ENCODE results near the gene FBXO24.
A peak's percentile ranks its signal among the peaks of the same experiment; 100 is the strongest.

The FBXO24 gene

GRCh38 chr7:100574362-100575205 lies 11.5 kb upstream of the FBXO24 start:
- DNase-seq (ENCODE audit: low spot score) = no peak

- no peak for DNase-seq (ENCODE audit: low spot score)
Measured at GRCh38 chr7:100575206-100575631, 10.9 kb upstream of the FBXO24 start.

DNA sequence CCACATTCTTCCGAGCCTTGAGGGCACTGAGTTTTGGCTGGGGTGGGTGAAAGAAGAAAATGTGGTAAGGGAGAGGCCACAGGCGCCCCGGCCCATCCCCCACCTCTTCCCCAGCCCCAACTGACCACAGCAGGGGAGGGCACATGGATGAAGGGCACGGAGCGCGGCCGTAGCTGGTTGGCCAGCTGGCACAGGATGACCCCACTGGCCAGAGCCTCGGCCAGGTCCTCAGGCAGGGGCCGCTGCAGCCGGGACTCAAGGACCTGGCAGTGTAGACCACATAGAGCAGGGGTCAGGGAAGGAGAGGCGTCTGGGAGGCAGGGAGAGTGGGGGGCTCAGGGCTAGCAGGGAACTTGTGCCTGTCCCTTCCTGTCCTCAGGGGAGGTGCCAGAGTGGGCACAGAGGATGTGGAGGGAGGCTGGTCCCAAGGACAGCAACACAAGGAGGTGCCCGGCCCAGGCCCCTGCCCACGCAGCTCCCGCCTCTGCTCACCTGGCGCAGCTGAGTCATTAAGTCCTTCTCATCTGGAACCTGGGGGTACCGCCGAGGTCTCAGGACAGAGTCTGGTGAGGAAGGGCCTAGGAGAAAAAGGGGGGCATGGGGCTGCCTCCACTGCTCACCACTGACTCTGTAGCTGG lies 10.3 kb upstream of the FBXO24 start:
- no peak for DNase-seq (ENCODE audit: low spot score)

DNA sequence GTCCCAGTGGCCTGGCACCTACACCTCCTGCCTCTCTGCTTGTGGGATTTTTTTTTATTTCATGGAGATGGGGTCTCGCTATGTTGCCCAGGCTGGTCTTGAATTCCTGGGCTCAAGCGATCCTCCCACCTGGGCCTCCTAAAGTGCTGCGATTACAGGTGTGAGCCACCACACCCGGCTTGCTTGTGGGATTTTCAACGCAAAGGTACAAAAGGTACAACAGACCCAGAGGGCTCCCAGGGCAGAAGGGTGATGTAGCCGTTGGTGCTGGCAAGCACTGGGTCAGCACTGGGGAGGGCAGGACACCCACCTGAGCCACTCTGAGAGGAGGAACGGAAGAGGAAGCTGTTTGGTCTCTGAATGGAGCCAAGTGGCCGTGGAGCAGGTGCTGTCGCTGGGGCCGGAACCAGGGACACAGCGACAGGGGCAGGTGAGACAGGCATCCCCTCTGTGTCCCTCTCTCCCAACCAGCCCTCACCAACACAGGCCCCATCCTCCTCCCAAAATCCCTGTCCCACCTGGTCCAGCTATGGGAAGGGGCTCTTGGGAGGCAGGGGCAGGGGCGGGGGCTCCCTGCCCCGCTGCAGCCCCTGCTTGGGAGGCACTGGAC lies 9.6 kb upstream of the FBXO24 start:
- no peak for DNase-seq (ENCODE audit: low spot score)

GRCh38 chr7:100577103-100577502 lies 9.0 kb upstream of the FBXO24 start:
- DNase-seq (ENCODE audit: low spot score) = no peak

DNA sequence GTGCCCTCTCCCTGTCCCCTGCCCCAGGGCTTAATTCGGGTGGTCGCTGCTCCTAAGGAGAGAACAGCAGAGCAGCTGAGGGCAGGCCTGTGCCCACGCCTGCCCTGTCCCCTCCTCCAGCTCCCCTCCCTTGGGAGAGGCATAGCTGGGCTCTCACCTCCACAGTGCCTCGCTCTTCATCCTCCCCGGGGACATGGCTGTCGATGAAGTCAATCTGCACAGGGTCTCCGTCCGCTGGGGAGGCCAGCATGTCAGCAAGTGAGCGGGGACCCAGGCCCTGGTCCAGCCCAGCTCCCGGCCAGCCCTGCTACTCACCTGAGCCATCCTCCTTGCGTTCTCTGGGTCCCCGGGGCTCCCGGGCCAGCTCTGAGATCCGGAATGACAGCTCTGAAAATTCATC lies 8.6 kb upstream of the FBXO24 start:
- no peak for DNase-seq (ENCODE audit: low spot score)

DNA sequence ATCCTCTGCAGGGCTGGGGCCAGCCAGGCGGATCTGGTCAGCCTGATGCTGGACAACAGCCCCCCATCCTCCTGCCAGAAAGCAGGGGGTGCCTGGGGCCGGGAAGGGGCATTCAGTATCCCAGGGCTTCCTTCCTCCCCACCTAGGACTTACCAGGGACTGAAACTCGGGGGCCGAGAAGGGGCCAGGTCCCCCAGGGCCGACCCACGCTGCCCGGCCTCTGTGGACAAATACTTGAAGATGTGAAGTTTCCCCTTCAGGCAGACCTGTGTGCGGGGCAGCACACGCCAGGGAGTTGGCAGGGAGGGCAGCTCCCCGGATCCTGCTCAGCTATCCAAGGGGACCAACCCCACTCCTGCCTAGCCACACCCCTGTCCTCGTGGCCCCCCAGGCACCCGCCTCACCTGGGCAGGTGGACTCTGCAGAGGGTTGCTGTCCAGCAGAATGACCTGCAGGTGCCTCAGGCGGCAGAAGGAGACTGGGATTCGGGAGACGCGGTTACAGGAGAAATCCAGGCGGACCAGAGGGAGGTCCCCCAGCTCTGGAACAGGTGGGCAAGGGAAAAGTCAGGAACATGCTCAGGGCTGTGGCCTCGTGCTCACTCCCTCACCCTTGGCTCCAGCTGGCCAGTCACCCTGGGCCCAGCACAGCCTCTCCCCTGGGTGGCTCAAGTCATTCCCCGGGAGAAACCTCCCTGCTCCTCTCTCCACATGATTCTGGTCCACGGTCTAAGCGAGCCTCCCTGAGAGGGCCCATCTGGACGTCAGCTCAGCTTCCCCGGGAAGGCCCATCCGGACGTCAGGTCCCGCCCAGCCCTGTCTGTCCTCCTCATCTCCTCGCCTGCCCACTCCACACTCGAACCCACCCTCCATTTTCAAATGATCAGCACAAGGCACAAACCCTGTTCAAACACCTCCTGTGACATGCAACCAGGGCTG lies 7.6 kb upstream of the FBXO24 start:
- DNase-seq (ENCODE audit: low spot score) = no peak

- no peak for DNase-seq (ENCODE audit: low spot score)
Measured at GRCh38 chr7:100580466-100581283, 5.5 kb upstream of the FBXO24 start.

- no peak for DNase-seq (ENCODE audit: low spot score)
Measured at GRCh38 chr7:100582041-100582579, 4.0 kb upstream of the FBXO24 start.

DNA sequence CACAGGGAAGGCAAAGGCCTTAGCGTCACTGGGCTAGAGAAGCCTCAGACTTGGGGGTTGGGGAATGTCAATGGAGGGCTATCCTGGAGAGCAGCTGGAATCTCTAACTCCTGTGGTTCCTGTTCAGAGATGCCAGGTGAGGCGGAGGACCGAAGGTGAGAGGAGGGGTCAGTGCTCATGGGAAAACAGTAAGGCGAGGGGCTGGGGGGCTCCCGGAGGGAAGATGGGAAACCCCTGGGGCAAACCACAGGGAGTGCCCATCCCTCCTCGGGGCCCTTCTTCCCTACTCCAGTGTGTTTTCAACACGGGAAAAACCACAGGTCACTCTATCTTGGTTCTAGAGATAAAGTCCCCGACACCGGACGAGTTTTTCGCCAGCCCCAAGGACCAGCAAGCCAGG lies 3.5 kb upstream of the FBXO24 start:
- DNase-seq (ENCODE audit: low spot score) = no peak

DNA sequence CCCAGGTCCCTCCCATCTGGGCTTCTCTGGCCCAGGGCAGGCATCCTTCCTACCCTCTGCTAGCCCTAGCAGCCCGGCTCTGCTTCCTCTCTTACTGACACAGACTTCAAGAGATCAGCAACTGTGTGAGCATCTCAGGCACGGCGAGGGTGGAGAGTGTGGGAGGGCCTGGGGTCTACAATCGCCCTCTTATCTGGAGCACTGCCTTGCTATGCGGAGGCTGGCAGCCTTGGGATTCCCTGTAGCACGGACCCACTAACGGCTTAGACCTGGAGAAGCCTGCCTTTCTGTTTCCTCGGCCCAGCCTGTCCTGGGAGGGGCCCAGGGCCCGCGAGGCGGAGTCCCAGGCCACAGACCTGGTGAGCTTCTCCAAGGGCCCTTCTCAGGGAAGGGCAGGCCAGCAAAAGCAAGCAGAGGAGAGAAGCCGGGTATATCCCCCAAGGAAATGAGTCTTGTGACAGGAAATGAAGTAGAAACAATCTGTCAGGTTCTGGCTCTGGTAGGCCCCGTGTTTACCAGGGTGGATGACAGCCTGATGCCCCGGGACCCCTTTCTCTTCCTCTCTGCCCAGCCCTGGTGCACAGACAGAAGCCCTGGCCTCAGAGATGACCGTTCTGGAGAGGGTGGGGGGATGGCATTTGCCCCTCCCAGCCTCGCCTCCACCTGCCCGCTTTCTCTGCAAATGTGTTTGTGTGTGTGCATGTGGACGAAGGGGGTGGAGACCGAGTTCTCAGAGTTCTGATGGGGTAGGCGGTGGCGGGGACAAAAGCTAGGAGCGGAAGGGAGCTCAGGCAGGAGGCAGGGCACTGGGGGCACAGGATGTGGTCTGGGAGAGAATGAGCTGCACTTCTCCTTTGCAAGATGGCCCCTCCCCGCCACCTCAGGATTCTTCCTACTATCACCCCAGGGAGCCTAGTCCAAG lies 2.7 kb upstream of the FBXO24 start:
- no peak for DNase-seq (ENCODE audit: low spot score)

- no peak for DNase-seq (ENCODE audit: low spot score)
Measured at GRCh38 chr7:100584054-100584682, 2.0 kb upstream of the FBXO24 start.

- DNase-seq (ENCODE audit: low spot score) = peak; percentile 78
Measured at GRCh38 chr7:100584683-100585510, 1.2 kb upstream of the FBXO24 start.

DNA sequence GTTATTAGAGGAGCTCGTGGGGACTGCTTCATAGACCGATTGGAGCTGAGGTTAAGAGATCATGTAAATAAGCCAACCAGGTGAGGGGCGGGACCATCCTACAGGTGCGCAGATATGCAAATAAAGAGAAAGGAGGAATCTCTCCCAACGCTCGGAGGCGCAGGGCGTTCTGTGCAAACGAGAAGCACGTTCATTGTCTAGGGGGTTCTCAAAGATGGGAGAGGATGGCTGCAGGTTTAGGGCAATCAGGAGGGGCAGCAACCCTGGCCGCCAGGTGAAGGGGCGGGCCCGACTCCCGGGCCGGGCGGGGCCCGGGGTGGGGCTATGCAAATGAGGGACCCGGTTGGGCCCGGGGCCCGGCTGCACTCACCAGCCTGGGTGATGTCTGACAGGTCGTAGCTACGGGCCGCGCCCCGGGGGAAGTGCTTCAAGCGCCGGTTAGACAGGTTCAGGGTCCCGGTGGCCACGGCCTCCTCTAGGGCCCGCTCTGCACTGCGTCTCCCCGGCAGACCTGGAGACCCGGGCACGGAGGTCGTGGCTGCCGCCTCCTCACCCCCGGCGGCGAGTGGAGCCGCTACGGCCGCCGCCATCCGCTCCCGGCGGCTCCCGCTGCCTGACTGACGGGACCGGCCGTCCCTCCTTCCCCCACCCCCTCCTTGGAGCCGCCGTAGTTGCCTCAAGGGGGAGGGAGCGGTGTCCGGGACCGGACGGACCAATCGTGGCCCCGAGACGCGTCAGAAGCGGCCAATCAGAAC lies 440 bp upstream of the FBXO24 start, which contains the start of gene LRCH4:
LRCH4 (minus strand) TSS at position 619 of the 755 bp plus-strand sequence; CDS start at position 590, 29 bp downstream.
- no peak for DNase-seq (ENCODE audit: low spot score)

DNA sequence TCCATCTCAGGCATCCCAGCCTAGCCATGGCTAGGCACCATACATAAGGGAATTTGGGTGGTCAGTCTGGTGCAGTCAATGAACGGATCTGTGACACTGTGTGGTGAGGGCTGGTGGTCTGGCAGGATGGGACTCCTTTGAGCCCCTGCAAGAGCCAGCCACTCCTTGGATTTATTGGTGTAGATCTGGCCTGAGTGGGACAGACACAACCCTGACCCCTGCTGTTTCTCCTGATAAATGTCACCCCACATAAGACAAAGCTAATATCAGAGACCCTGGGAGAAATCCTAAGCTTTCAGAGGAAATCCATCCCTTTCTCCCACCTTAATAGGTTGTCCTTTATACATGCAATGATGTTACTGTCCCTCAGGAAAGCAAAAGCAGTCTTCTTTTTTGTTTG lies 2.3 kb downstream of the FBXO24 start:
- peak; percentile 56 for DNase-seq (ENCODE audit: low spot score)

DNA sequence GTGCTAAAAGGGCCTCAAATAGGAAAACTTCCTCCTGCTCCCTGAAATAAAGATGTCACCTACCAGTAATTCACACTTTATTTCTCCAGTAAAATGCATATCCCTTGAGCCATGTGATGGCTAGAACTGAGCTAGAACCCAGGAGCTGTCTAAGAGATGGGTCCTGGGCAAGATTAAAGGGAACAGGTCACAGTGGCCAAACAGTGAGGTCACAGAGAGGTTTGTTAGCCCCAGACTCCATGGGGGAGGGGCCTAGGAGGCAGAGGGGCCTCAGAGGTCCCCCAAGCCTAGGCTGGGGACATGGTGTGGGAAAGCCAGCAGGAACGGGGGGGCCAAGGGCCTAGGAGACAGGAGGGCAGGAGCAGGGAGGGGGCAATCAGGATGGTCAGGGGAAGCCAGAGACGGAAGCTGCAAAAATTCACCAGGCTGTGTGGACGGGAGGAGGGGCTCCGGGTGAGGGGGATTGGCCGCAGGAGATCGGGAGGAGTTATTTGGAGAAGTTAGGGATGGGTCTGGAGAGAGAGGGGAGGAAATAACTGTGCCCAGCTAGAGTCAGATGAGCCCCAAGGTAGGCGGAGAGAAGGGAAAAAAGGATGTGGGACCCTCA lies 3.3 kb downstream of the FBXO24 start:
- DNase-seq (ENCODE audit: low spot score) = no peak

Measured in RKO (cell line).